NT2/D1 (cell line): ENCODE data around the gene RBFOX2.
"Not testable (repeated sequence)": the region's sequence is repeated elsewhere in the genome, so short reads cannot be mapped to it uniquely, and the experiment has no call there.

ENCODE experiments used
- DNase-seq: peaks from one replicate; pipeline ENCODE4 v3.0.0-alpha.2; 2011; ENCODE audit warnings: low read depth, low spot score
- H3K27me3 ChIP-seq: 2 replicates; pipeline ENCODE4 v1.6.0; 2011; ENCODE audit warnings: mild to moderate bottlenecking; ENCODE audit not compliant: insufficient read length, insufficient read depth
- H3K36me3 ChIP-seq: 2 replicates; pipeline ENCODE4 v1.6.1; 2011; ENCODE audit warnings: mild to moderate bottlenecking, low read length, mixed read lengths; ENCODE audit not compliant: insufficient read depth, insufficient read length
- H3K4me1 ChIP-seq: 2 replicates; pipeline ENCODE4 v1.5.1; 2011; ENCODE audit not compliant: insufficient read depth, insufficient read length
- H3K4me3 ChIP-seq: 2 replicates; pipeline ENCODE4 v1.5.1; 2011; ENCODE audit warnings: low read depth; ENCODE audit not compliant: insufficient read length
- H3K9ac ChIP-seq: 2 replicates; pipeline ENCODE4 v1.6.0; 2011; ENCODE audit warnings: low read depth; ENCODE audit not compliant: insufficient read length
- H3K9me3 ChIP-seq: 2 replicates; pipeline ENCODE4 v1.5.1; 2011; ENCODE audit warnings: mild to moderate bottlenecking, low read length; ENCODE audit not compliant: insufficient read depth
- SUZ12 ChIP-seq: IDR thresholded peaks from 2 replicates; pipeline ENCODE4 v1.6.1; 2011; ENCODE audit not compliant: insufficient read length, insufficient read depth; ENCODE audit errors: extremely low read depth
- YY1 ChIP-seq: IDR thresholded peaks from 2 replicates; pipeline ENCODE4 v1.6.1; 2011; ENCODE audit not compliant: insufficient read length, insufficient read depth
- ZNF274 ChIP-seq: IDR thresholded peaks from 2 replicates; pipeline ENCODE4 v1.6.1; 2011; ENCODE audit warnings: mild to moderate bottlenecking, low read depth, low read length

Gene RBFOX2

DNA sequence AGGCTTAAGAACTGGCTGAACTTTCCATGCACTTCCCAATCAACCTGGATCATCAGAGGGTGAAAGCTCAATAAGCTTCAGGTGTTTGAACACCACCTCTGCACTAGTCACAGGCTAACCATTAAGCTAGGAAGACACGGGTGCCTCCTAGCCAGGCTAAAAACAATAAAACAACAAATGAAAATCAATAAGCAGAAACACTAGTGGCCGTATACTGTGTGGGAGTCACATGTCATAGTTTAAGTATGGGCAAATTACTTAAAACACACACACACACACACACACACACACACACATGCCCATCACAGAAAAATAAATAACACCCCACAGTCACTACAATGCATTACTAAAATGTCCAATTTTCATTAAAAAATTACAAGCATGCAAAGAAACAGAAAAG is 225.7 kb downstream of the RBFOX2 start:
- DNase-seq = no peak
- Histone ChIP-seq H3K4me1 (no peaks in the 10 kb centered on the region), H3K27me3 (no peaks in the 10 kb centered on the region), H3K9me3 (no peaks in the 10 kb centered on the region), H3K36me3 (peaks cover 18% of the 10 kb centered on the region), H3K4me3 (no peak overlapping the region), H3K9ac (no peak overlapping the region)
- TF ChIP-seq YY1 = no peak
- no peak for TF ChIP-seq ZNF274
- no peak for TF ChIP-seq SUZ12

DNA sequence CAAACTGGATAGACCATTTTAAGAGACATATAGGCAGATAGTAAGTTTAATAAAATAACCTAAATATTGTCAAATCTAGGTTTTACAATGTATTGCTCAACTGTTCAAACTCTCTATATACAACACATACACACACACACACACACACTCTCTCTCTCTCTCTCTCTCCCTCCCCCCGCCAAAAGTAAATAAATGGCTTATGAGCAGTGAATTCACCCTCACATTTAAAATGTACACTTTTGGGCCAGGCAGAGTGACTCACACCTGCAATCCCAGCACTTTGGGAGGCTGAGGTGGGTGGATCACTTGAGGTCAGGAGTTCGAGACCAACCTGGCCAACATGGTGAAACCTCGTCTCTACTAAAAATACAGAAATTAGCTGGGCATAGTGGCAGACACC is 227.3 kb downstream of the RBFOX2 start:
- DNase-seq, H3K4me1 ChIP-seq, H3K4me3 ChIP-seq, H3K9me3 ChIP-seq, H3K27me3 ChIP-seq, H3K9ac ChIP-seq: not testable (repeated sequence)
- peaks cover 16% of the 10 kb centered on the region for H3K36me3 ChIP-seq

DNA sequence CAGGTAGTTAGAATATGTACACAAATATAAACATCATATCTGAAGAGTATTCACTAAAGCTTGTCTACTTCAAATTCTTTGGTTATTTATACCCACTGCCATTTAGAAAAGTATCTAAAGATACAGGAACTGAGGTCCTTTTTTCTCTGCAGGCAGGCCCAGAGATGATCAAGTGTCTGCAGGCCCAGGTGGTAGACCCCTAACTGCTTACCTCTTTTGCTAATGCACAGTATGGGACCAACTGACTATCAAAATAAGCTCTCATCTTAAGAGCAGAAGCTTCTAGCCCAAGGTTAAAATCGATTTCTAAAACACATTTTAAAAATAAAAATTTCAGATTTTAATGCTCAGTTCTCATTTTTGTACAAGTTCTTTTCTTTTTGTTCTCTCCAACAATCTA is 229.5 kb downstream of the RBFOX2 start:
- Histone ChIP-seq H3K4me3 (no peak overlapping the region), H3K9ac (no peak overlapping the region), H3K4me1 (no peaks in the 10 kb centered on the region), H3K27me3 (no peaks in the 10 kb centered on the region), H3K9me3 (no peaks in the 10 kb centered on the region), H3K36me3 (peaks cover 6% of the 10 kb centered on the region)
- no peak for DNase-seq
- no peak for TF ChIP-seq ZNF274
- no peak for TF ChIP-seq SUZ12
- TF ChIP-seq YY1 = no peak

DNA sequence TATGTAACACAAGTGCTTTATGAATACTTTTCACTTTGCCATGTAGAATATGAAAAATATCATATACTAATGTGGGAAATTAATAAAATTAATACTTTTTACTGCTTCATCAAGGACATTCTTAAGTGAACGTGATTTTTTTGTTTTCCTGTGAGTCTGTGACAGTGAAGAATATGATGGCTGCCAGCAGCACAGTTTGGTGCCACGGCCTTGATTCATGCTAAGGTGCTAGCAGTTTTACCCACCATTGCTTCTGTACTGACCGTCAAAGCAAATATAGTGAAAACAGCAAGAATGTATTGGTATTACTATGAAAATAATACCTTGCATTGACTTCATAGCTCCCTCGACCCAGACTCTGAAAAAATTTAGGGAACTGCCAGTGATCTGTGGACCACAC is 231.2 kb downstream of the RBFOX2 start:
- H3K4me3 ChIP-seq = no peak overlapping the region
- peaks cover 3% of the 10 kb centered on the region for H3K36me3 ChIP-seq
- no peaks in the 10 kb centered on the region for H3K27me3 ChIP-seq
- DNase-seq = no peak
- TF ChIP-seq ZNF274 = no peak
- no peak for TF ChIP-seq YY1
- TF ChIP-seq SUZ12 = no peak
- H3K4me1 ChIP-seq = no peaks in the 10 kb centered on the region
- no peak overlapping the region for H3K9ac ChIP-seq
- no peaks in the 10 kb centered on the region for H3K9me3 ChIP-seq

DNA sequence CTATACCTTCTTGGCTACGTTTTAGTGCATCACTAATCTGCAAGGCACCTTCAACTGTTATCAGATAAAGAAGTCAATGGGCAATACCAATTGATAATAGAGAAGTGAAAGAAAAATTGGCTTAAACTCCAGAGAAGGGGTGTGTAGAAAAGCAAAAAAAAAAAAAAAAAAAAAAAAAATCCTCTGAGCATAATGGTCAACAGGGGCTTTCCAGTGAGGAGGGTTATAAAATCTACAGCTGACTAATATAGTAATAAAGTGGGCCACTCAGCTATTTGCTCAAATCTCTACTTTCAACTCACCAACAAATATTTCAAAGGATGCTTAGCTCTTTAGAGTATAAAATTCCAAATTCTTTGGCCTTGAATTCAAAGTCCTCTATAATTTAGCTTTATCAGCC is 233.1 kb downstream of the RBFOX2 start:
- Histone ChIP-seq H3K4me1 (no peaks in the 10 kb centered on the region), H3K36me3 (no peaks in the 10 kb centered on the region), H3K4me3 (no peak overlapping the region), H3K9me3 (no peaks in the 10 kb centered on the region), H3K27me3 (no peaks in the 10 kb centered on the region), H3K9ac (no peak overlapping the region)
- DNase-seq = no peak
- no peak for TF ChIP-seq YY1
- TF ChIP-seq SUZ12 = no peak
- TF ChIP-seq ZNF274 = no peak

DNA sequence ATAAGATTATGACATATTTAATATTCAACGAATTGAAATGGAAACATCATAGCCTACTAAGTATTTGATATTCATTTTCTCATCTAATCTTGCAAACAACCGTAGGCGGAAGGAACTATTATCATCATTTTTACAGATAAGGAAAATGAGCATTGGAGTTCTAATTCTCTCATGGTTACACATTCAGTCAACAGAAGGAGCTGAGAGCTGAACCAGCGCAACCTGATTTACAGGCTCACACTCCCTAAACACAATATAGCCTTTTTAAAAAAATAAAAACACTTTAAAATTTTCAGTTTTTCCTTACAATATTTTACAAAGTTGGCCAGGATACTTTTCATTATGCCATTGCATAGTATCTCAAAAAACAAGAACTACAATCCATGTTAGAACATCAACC is 236.1 kb downstream of the RBFOX2 start:
- Histone ChIP-seq H3K9me3 (no peaks in the 10 kb centered on the region), H3K4me3 (no peak overlapping the region), H3K36me3 (peaks cover 2% of the 10 kb centered on the region), H3K9ac (no peak overlapping the region), H3K4me1 (no peaks in the 10 kb centered on the region), H3K27me3 (no peaks in the 10 kb centered on the region)
- TF ChIP-seq SUZ12 (no peak), ZNF274 (no peak), YY1 (no peak)
- no peak for DNase-seq

DNA sequence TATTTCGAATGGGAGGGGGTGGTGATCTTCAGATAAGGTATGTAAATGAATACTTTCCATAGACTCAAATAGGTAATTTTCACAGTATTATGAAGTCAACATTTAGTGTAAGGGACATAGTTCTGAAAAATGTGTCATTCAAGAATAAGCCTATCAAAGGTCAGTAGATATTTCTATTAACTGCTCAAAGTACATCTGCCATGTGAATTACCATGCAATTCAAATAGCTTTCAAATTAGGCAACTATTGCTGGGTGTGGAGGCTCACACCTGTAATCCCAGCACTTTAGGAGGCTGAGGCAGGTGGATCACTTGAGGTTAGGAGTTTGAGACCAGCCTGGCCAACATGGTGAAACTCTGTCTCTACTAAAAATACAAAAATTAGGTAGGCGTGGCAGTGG is 236.8 kb downstream of the RBFOX2 start:
- not testable (repeated sequence) for H3K27me3 ChIP-seq, H3K4me3 ChIP-seq, H3K9ac ChIP-seq, H3K4me1 ChIP-seq, H3K36me3 ChIP-seq, DNase-seq, H3K9me3 ChIP-seq

DNA sequence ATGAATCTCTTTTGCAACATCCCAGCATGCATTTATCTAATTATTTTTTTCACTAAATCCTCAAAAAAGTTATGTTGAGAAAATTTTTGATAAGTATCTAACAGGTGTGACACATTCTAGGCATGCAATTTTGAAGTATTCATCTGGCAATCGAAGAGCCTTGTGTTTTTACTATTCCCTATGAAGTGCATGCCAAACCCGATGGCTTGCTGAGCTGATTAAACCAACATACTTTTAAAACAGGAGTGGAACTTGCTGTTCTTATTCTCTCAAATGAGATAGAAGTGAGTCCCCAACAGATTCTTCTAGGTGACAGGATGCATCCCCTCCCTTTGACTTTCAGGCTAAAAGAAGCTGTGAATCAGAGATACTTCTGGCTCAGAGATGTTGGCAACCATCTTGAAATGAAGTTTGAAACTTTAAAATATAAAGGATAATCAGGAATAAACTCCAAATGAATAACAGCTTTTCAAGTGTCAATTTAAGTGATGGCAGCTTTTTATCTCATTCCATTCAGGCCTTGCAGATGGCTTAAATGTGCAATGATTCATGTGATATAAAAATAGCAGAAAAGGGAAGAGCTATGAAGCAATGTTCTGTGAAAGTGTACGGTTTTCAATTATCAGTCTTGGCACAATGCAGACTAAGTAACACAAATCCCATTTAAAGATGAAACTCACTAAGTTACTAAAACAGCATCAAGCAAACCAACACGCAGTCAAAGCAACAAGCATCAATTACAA is 243.3 kb downstream of the RBFOX2 start:
- Histone ChIP-seq H3K4me1 (no peaks in the 10 kb centered on the region), H3K4me3 (no peak overlapping the region), H3K9me3 (no peaks in the 10 kb centered on the region), H3K27me3 (no peaks in the 10 kb centered on the region), H3K36me3 (peaks cover 12% of the 10 kb centered on the region), H3K9ac (no peak overlapping the region)
- DNase-seq = no peak
- TF ChIP-seq SUZ12 = no peak
- no peak for TF ChIP-seq YY1
- no peak for TF ChIP-seq ZNF274
